GM21786 (cell line): ENCODE measurements around the gene SNX19.

ENCODE experiments used
- ATAC-seq: cut with Tn5 transposase; IDR thresholded peaks from one replicate; pipeline ENCODE4 v1.9.1; 2021; ENCODE audit not compliant: unreplicated experiment

Gene SNX19

DNA sequence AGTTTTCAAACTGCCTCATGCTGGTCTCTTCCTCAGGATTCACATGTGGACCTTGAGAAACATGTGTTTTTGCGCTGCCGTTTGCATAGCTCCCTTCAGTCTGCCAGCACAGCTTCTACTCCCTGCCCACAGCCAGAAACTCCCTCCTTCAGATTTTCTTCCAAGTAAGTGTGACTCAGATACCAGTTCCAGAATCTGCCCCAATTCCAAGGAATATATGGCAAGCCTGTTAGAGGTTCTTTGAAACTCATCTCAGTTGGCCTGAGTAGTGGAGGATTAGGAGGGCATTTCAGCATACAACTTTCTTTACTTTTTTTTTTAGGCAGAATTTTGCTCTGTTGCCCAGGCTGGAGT is 67.1 kb downstream of the SNX19 start:
- no peak for ATAC-seq

DNA sequence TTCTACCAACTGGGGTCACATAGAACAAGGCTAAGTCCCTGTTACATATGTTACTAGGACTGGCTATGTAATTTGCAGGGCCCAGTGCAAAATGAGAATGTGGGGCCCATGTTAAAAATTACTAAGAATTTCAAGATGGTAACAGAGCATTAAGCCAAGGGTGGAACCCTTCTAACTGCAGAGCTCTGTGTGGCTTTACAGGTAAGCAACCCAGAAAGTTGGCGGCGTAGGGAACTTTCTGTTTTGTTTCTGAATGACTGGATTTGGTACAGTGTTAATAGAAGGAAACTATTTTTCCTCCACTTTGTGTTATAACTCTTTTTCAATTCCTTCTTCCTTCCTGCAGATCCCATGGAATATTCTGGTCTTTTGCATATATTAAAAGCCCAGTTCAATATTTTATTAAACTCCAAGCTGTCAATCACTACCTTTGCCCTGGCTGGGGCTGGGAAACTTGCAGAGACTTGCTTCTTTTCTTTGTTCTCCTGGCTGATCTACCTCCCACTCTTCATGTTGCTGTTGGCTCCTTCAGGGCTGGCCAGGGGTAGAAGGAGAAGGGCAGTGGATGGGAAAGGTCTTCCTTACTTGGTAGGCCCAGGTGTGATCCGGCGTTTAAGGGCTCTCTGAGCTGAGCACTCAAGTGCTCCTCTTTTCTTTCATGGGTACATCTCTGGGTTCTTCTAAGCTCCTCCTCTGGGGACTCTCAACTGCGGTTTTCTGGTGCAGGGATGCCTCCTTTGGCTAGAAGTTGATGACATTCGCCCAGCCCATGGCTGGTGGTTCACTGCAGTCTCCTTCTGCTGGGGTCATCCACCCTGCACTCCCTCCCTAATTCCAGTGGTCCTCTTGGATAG is 67.7 kb downstream of the SNX19 start:
- ATAC-seq, result no peak

DNA sequence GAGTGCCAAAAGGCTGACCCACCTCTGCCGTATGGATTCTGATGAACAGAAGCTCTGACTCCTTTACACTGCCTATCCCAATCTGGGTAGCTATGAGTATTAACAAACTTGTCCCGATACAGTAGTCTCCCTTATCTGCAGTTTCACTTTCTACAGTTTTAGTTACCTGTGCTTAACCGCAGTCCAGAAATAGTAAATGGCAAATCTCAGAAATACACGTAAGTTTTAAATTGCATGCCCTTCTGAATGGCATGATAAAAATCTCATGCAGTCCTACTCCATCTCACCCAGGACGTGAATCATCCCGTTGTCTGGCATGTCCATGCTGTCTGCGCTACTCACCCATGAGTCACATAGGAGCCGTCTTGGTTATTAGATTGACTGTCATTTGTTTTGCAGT is 68.8 kb downstream of the SNX19 start:
- ATAC-seq, result no peak

DNA sequence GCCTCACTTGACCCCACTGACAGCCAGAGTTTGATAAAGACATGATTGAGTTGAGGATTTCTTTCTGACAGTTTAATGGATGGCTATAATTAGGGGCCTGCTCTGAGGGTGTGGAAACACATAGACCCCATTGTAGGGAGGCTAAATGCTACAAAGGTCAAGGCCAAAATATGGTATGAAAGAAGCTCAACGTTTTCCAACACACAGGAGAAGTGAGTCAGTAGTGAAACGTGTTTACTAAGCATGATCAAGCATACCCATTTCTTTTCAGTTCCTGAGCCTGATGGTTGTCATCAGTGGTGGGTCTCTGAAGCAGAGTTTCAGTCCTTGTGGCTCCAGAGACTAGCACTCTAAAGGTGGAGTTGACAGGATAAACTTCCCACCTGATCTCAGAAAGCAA is 69.7 kb downstream of the SNX19 start:
- ATAC-seq, result no peak

DNA sequence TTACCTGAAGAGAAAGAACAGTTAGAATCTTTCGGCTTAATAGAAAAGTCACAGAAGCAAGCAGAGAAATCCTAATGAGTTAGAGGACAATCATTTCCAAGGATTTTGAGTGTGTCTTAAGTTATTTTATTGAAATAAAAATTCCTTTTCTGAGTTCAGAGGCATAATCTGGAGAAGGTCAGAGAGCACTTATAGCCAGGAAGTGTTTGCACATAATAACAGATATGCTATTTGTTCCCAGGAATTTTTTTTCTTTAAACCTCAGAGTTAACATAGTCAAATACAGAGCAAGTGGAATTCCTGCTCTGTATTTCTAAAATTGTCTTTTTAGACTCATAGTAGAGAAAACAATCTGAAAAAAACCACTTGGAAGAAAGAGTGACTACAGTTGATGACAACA is 74.3 kb downstream of the SNX19 start:
- ATAC-seq, result no peak

DNA sequence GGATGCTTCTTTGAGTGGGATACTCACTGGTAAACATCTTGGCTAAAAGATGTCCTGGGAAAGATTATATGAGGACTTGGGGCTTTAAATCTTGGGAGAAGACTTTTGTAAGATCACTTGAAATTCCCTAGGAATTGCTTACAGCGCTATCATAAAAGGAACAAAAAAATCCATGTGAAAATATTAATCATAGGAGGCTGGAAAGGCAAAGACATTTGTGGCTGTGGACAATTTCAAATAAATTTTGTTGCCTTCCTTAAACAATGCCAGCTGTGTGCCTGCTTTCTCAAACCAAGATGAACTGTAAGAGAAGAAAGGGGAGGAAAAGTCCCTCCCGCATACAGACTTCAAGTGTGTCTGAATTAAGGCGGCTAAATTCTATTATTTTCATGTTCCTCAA is 75.6 kb downstream of the SNX19 start:
- ATAC-seq, result no peak

DNA sequence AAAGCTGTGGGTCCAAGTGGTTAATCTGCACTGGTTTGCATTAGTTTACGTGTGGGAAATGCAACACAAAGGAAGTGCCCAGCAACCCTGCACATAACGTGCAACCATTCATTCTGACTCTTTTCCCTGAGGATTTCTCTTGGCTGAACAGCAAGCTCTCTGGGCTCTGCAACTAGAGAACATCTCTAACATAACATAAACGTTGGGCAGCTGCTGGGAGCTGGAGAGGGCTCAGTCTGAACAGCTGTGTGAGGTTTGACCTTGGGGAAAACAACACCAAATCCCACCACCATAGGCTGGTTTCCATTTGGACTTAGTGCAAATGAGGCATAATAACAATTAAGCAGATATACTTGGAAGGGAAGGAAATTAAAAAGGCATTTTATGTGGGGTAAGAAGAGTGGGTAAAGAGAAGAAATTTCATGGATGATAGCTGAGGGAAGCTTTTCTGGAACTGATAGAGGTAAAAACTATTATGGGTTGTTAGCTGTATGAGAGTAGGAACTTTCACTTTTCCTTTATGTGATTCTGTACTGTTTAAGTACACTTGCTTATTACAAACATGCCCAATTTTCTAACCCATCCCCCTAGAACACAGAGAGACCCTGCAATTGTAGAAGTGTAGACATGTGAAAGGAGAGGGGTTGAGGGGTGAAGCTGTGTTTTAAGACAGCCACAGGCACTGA is 76.2 kb downstream of the SNX19 start:
- no peak for ATAC-seq

DNA sequence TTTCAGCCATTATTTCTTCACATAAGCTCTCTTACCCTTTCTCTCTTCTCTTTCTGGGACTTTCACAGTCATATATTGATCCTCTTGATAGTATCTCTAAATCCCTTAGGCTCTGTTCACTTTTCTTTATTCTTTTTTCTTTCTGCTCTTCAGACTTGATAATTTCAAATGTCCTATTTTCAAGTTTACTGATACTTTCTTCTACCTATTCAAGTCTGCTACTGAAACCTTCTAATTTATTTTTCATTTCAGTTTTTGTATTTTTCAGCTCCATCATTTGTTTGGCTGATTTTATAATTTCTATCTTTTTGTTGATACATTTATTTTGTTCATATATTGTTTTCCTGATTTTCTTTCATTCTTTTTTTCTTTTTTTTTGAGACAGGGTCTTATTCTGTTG is 79.1 kb downstream of the SNX19 start:
- no peak for ATAC-seq

DNA sequence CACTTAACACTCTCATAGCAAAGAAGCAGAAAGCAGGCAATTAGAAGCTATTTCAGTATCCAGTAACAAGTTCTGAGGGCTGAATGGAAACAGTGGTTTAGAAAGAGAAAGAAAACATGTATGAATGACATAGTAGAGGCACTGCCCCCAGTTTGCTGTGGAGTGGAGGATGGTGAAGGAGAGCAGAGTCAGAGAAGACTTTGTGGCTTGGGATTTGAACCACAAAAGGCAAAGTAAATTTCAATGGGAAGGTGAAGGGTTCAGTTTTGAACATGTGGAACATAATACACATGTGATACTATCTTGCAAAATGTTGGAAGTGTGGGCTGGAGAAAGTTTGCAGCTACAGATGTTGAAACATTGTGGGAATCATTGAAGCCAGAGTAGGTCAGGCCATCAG is 81.4 kb downstream of the SNX19 start:
- no peak for ATAC-seq

DNA sequence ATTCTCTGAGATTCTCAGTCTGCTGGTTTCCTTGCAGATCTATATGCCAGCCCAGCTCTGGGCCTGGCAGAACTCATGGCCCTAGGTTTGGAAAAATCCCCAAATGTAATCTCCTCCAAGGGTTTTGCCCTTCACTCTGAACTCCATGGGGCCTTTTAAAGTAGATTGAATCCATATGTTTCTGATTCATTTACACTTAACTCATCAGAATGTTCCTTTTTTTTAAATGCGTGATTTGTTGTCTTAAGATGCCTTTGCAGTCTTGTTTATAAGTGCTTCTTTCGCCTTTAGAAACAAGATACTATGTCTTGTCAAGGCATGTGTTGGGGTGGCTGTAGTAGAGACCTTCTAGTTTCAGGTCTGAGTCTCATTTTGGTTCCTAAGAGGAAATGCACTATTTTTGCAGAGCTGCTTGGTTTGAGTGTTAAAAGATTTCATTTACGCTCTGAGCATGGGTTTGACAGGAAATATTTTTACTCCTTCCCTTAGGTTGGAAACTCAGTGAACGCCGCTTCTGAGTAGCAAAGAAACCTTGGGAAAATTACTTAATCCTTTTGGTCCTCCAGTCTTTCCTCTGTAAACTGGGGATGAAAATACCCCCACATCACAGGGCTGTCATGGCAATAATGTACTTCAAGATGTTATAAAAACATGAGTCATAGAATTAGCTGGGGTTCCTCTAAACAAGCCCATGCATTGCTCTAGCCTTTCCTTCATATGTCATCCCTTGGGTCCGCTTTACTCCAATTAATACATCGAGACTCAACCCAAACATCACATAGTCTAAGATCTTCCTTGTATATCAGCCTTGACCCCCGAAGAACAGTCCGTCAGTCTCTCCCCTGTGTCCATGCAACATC is 83.5 kb downstream of the SNX19 start:
- no peak for ATAC-seq

DNA sequence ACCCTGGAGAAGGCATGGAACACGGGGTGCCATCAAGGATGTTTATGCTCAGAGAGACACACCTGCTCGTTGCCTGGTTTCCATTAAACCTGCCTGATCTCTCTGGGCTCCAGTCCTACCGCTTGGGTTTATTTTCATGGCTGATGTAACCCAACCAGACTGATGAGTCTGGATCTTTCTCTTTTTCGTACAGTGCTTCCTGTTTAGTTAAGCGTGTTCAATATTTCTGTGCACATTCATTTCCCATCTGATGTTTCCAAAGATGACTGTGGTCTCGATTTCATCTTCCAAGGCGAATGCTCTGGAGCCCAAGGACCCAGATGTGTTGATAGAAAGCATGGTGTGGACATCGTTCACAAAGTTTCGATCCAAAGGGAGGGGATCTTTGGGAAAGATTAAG is 84.3 kb downstream of the SNX19 start:
- no peak for ATAC-seq

DNA sequence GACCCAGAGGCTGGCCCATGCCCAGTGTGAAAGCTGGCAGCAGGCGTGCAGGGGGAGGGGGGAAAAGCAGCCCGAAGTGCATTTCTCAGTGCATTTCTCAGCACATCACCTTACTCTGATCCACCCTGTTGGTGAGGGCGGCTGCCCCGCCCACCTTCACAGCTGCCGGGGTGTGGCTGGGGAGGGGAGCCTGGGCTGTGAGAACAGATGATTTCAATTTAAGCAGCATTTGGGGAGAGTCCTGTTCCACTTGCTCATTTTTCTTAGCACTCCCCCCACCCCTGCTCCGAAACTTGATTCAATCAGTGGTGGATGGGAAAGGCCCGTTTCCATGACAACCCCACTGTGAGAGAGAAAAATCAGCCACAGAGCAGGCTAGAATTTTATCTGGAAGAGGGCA is 84.8 kb downstream of the SNX19 start:
- no peak for ATAC-seq

DNA sequence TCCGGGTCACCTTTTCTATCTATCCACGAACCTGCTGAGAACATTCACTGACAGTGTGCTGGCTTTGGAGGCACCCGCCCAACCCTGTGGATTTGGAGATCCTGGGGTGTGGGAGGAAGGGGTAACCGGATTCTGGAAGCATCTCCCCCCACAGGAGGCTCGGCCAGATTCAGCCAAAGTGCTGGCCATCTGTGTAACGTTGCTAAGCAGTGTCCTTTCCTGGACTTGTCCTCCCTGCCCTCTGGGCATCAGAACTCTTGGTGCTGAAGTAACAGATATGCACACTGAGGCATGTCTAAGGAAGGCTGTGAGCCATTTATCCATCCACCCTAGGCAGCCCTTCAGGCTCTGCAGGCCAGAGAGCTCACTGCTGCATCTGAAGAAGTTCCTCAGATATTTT is 85.7 kb downstream of the SNX19 start:
- ATAC-seq, result no peak

DNA sequence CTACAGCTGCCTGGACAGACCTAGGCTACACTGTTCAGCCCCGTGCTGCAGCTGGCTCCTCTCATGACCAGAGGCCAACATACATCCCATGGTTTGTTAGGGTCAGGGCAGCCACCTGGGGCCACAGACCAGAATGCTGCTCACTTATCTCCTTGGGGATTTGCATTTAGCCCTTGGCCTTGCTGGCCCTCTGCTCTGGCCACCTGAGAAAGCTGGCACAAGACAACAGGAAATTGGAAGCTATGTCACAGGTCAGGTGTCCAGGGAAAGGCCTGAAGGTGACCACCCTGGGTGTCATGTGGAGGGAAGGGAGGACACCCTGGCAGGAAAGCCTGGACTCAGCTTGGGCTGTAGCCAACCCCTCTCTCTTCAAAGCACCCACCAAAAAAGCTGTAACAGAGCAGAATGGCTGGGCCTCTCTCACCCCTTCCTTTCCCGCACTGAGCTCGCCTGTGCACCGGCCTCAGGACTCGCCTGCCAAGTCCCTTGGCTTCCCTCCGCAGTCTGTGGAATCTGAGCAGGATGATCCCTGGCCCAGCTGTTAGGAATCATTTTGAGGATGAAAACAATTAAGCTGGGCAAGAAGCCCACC is 86.3 kb downstream of the SNX19 start:
- no peak for ATAC-seq

DNA sequence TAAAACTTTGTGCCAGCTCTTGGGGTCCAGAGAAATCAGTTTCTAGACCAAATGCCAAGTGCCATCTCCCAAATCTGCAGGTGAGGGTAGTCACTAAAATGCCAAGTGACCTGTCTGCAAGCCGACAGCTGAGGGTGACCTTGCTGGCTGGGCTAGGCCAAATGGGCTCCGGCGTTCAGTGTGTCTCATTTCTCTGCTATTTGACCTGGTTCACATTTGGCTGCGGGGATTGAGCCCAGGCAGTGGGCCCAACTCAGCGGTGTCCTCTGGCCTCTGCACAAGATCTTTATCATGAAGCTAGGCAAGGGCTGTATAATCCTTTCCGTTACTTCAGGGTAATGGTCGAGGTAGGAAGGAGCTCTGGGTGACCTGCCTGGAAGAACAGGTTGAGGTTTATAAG is 87.5 kb downstream of the SNX19 start:
- ATAC-seq, result no peak

DNA sequence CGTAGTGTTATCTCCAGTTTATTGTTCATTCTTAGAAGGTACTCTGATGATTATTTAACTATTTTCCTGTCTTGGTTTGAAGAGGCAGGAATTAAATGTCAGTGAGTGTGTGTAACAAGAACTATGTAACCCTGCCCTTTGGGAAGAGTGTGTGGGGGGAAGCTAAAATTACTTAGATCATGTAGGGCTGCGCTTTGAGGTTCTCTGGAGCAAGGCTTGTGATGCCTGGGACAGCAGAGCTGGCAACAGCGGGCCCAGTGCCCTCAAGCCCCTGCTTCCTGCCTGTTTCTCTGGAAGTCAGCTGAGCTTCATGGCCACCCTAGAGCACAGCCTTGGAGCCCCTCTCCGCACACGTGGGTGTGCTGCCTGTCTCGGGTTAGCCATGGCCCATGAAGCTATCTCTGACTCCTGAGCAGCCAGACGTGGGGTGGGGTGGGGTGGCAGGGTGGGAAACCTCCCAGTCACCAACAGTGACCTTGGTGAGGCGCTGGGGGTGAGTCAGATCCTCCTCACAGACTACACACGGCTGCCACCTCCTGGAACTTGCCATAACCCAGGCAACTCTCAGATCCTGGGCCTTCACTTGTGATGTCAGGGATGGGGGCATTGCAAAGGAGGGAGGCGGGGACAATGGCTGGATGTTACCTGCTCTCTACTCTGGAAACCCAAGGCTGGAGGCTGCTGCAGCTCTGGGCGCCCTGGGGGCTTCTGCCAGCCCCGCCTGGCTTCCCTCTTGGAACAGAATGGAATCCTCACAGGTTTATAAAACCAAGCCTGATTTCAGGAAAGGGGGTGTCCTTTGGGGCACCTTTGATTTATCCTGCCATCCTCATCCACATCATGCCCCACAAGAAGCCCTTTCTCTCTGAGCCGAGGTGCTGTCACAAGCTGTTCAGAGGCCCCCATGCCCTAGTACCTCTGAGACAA is 88.6 kb downstream of the SNX19 start:
- ATAC-seq, result no peak

DNA sequence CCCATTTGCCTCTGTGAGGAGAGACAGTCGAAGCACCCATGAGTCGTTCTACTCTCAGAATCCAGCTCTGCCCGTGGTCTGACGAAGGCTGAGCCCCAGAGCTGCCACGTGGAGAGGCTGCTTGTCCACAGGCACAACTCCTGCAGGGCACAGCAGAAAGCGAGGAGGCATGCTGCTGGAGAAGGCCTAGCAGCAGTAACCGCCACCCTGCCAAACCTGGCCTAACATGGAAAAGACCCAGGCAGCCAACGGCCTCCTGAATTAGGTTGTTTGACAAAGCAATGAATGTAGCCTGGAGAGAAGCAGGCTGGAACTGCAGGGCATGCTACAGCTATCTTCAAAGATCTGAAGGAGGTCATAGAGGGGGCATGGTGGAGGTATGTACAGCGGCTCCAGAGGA is 89.7 kb downstream of the SNX19 start:
- ATAC-seq, result no peak

DNA sequence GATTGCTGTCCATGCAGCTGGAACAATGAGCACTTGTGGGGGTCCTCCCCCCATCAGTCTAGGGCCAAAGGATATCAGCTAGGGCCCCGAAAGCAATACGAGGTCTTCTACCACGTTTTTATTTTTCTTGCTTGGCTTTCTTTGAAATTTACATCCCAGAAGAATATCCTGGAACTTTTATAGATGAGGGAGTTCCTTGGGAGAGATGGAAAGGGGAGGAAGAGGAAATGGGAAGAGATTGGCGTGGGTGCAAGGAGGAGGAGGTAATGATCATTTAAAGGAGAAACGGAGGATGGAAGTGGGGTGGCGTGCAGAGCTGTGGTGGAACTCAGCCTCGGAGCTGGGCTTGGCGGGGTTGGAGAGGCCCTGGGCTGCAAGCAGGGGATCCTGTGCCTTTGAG is 90.3 kb downstream of the SNX19 start:
- ATAC-seq, result no peak

DNA sequence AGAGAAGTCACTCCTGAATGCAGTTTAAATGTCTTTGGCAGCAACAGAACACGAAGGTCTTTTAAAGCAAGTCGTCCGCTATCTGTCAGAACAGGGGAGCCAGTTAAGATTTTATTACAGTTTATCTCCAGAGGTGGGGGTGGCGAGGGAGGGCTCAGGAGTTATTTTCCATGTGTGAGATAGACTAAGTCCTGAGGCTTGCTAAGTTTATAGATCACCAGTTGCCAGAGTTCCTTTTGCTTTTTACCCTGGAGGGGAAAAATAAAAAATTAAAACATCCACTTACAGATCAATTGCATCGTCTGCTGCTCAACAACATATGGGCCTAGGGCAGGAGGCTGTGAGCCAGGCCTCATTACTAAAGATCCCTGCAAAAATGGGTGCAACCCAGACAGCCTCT is 90.7 kb downstream of the SNX19 start:
- no peak for ATAC-seq
